HepG2 (cell line): ENCODE measurements around the gene TMEM129. TPM values are rescaled to one million over a fixed set of nuclear protein-coding genes. Genes with fewer than 3 reads are reported as not detected.

Experiments used
- CTCF ChIP-seq: sonication (generic); formaldehyde crosslinking; IDR thresholded peaks from 2 replicates; pipeline ENCODE4 v1.5.0; 2020; ENCODE audit warnings: mild to moderate bottlenecking, missing genetic modification reagents, moderate library complexity
- FOXO4 ChIP-seq: sonication (generic); formaldehyde crosslinking; conservative IDR thresholded peaks from 2 replicates; pipeline ENCODE4 v1.8.1; 2023; ENCODE audit warnings: missing genetic modification reagents
- HCFC1 ChIP-seq: fragments of 150-350 bp; IDR thresholded peaks from 2 replicates; pipeline ENCODE4 v1.6.1; 2014; ENCODE audit warnings: low read depth, low read length
- ISX ChIP-seq: sonication (generic); formaldehyde crosslinking; conservative IDR thresholded peaks from 2 replicates; pipeline ENCODE4 v1.5.0; 2020; ENCODE audit warnings: missing genetic modification reagents
- MYC ChIP-seq: sonication (generic); formaldehyde crosslinking; IDR thresholded peaks from 2 replicates; pipeline ENCODE4 v1.9.0; 2021; ENCODE audit warnings: missing genetic modification reagents, borderline replicate concordance
- PAXIP1 ChIP-seq: sonication (generic); formaldehyde crosslinking; conservative IDR thresholded peaks from 2 replicates; pipeline ENCODE4 v1.4.0; 2020; ENCODE audit warnings: mild to moderate bottlenecking, missing genetic modification reagents, moderate library complexity
- POLR2G ChIP-seq: fragments of 200-400 bp; formaldehyde crosslinking; IDR thresholded peaks from 2 replicates; pipeline ENCODE4 v1.6.1; 2018; ENCODE audit warnings: mild to moderate bottlenecking, low read depth, low read length, moderate library complexity
- TERF1 ChIP-seq: sonication (generic); formaldehyde crosslinking; IDR thresholded peaks from 2 replicates; pipeline ENCODE4 v1.8.0; 2022; ENCODE audit warnings: mild to moderate bottlenecking, missing genetic modification reagents, moderate library complexity
- ZBTB39 ChIP-seq: sonication (generic); formaldehyde crosslinking; IDR thresholded peaks from 2 replicates; pipeline ENCODE4 v1.5.0; 2020; ENCODE audit warnings: missing genetic modification reagents
- ZNF205 ChIP-seq: IDR thresholded peaks from 2 replicates; pipeline ENCODE4 v1.6.1; 2018; ENCODE audit warnings: missing biosample characterization, missing genetic modification reagents
- ZNF468 ChIP-seq: sonication (generic); formaldehyde crosslinking; IDR thresholded peaks from 2 replicates; pipeline ENCODE4 v1.8.0; 2022; ENCODE audit warnings: mild to moderate bottlenecking, moderate library complexity, missing genetic modification reagents
- ZNF607 ChIP-seq: sonication (generic); formaldehyde crosslinking; IDR thresholded peaks from 2 replicates; pipeline ENCODE4 v1.5.1; 2020; ENCODE audit warnings: missing genetic modification reagents, mild to moderate bottlenecking, borderline replicate concordance
- ZNF709 ChIP-seq: sonication (generic); formaldehyde crosslinking; IDR thresholded peaks from 2 replicates; pipeline ENCODE4 v1.5.0; 2020; ENCODE audit warnings: mild to moderate bottlenecking, missing genetic modification reagents
- ZNF768 ChIP-seq: sonication (generic); formaldehyde crosslinking; IDR thresholded peaks from 2 replicates; pipeline ENCODE4 v1.4.0; 2020; ENCODE audit warnings: missing genetic modification reagents
- ZNF775 ChIP-seq: sonication (generic); formaldehyde crosslinking; IDR thresholded peaks from 2 replicates; pipeline ENCODE4 v1.4.0; 2020; ENCODE audit warnings: missing genetic modification reagents, mild to moderate bottlenecking, moderate library complexity, borderline replicate concordance
- ZNF800 ChIP-seq: sonication (generic); formaldehyde crosslinking; IDR thresholded peaks from 2 replicates; pipeline ENCODE4 v1.4.0; 2020; ENCODE audit warnings: missing genetic modification reagents
- polyA plus RNA-seq, 8 experiments: library from polyadenylated mRNA; depleted of rRNA in 3 of 8; stranded (reverse) in 7 of 8; unstranded in 1 of 8; fragments of >200 nt; fragmentation: Illumina TruSeq in 4 of 8; extraction: Trizol in 4 of 8; gene quantifications; 2 replicates each; pipeline versions ENCODE4 v1.2.1 to v1.2.3, GENCODE V29; 2011 to 2016; ENCODE audit warnings: low read depth in 4 of 8, missing spikeins in 1 of 8, mixed read lengths in 1 of 8; ENCODE audit not compliant: insufficient read depth in 1 of 8
- total RNA-seq, 5 experiments: library from RNA; depleted of rRNA; stranded (reverse); fragments of >200 nt; fragmentation: Illumina TruSeq; extraction: Trizol; gene quantifications; 2 replicates each; pipeline ENCODE4 v1.2.3, GENCODE V29; 2016; ENCODE audit warnings: low read depth in 1 of 5

The TMEM129 gene
- total and polyA plus RNA-seq, 2 of the 13 experiments (the other 11 are each of a cell fraction or from before 2014, with no cell fraction given), result 19.0 to 25.8 TPM

- TF ChIP-seq TERF1 (CRISPR knock-in tag) (no peak), ZNF709 (CRISPR knock-in tag) (no peak), ZNF205 (no peak), ZBTB39 (CRISPR knock-in tag) (no peak), ISX (CRISPR knock-in tag) (no peak), MYC (CRISPR knock-in tag) (0 out of 2 replicates have a peak, but pooled peaks have one; percentile 47), PAXIP1 (CRISPR knock-in tag) (no peak), FOXO4 (CRISPR knock-in tag) (no peak), POLR2G (no peak; the same call in 1 of the 2 replicates), ZNF768 (CRISPR knock-in tag) (peak; percentile 20; the same call in 1 of the 2 replicates), ZNF607 (CRISPR knock-in tag) (peak; percentile 66; the same call in 1 of the 2 replicates), ZNF468 (no peak), CTCF (no peak; the same call in 1 of the 2 replicates), ZNF800 (peak; percentile 89), HCFC1 (no peak), ZNF775 (CRISPR knock-in tag) (no peak)
Observed at GRCh38 chr4:1720163-1720983, 750 bp downstream of the TMEM129 start (continued).
